AG09319 (cell line): ENCODE data around the gene NCAPH2.
"Not testable (repeated sequence)": the region's sequence is repeated elsewhere in the genome, so short reads cannot be mapped to it uniquely, and the experiment has no call there.

Source experiments
- DNase-seq: peaks from one replicate; pipeline ENCODE4 v3.0.0-alpha.2; 2010; ENCODE audit warnings: low read depth; ENCODE audit errors: extremely low read depth
- TF ChIP-seq, protein P1 (sequence below): IDR thresholded peaks from 2 replicates; pipeline ENCODE4 v1.5.1; 2011; ENCODE audit warnings: low read depth, mild to moderate bottlenecking, inconsistent platforms, low read length, moderate library complexity

The NCAPH2 gene

DNA sequence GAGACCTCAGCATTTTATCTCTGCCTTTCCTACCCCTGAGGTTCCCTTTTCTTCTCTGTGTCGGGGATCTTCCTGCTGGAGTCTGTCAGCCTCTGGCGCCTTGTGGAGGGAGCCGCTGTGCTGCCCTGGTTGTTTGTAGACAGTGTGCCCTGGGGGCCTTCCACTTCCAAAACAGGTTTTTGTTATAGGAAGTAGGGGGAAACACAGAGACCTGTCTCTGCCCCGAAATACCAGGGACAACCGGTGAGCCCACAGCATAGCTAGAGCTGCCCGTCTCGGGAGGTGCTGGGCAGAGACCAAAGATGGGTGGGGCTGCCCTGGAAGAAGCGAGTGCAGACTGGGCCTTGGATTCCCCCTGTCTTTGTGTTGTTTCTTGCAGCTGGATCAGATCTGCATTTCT is 8.0 kb downstream of the NCAPH2 start:
- TF ChIP-seq, protein P1, sequence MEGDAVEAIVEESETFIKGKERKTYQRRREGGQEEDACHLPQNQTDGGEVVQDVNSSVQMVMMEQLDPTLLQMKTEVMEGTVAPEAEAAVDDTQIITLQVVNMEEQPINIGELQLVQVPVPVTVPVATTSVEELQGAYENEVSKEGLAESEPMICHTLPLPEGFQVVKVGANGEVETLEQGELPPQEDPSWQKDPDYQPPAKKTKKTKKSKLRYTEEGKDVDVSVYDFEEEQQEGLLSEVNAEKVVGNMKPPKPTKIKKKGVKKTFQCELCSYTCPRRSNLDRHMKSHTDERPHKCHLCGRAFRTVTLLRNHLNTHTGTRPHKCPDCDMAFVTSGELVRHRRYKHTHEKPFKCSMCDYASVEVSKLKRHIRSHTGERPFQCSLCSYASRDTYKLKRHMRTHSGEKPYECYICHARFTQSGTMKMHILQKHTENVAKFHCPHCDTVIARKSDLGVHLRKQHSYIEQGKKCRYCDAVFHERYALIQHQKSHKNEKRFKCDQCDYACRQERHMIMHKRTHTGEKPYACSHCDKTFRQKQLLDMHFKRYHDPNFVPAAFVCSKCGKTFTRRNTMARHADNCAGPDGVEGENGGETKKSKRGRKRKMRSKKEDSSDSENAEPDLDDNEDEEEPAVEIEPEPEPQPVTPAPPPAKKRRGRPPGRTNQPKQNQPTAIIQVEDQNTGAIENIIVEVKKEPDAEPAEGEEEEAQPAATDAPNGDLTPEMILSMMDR, result no peak
- no peak for DNase-seq

DNA sequence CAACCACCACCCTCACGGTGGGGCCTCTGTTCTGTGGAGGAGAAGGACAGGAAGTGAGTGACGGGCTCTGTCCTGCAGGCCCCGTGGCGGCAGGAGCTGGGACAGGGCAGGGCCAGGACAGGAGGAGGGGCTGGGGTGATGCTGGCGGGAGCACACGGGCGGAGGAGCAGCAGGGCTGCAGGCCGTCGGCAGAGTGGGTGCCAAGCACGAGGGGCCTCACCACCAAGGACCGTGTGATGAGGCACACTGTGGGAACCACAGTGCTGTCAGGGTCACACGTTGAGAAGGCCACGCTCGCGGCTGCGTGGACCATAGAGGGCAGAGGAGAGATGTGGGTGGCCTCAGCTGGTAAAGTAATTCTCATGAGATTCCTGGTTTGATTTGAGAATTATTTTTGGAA is 8.9 kb downstream of the NCAPH2 start:
- no peak for DNase-seq
- TF ChIP-seq, protein P1, result no peak

DNA sequence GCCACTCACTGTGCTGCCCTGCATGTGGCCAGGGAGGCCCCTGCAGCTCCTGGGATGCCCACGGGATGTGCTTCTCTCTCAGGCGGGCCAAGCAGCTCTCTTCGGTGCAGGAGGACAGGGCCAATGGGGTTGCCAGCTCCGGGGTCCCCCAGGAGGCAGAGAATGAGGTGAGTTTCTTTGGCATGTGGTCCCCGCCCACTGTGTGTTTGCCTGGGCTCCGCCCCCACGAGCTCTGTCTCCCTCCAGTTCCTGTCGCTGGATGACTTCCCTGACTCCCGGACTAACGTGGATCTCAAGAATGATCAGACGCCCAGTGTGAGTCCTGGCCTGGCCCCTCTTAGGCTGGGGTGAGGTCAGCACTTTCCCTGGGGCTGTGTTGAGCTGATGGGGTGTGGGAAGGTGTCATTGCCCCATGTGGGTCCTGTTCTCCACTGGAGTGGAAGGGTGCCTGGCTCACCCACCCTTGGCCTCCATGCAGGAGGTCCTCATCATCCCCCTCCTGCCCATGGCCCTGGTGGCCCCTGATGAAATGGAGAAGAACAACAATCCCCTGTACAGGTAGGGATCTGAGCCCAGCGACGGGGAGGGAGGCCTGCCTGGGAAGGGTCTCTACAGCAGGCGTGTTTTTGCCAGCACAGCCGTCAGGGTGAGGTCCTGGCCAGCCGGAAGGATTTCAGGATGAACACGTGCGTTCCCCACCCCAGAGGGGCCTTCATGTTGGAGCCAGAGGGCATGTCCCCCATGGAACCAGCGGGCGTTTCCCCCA is 9.7 kb downstream of the NCAPH2 start:
- DNase-seq, result no peak
- TF ChIP-seq, protein P1, result no peak

DNA sequence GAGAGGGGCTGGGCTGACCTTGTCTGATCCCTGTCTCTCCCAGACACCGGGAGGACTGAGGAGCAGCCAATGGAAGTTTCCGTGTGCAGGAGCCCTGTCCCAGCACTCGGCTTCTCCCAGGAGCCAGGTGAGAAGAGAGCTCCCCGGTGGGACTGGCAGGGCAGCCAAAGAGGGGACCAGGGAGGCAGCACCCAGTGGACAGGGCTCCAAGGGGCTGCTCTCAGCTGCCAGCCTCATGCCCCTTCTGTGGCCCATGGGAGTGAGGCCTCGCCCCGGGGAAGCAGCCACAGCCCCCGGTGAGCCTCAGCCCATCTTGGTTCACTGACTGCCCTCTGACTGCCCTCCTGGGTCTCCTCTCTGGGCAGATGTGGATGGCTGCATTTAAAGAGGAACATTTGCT is 10.6 kb downstream of the NCAPH2 start:
- no peak for DNase-seq
- TF ChIP-seq, protein P1, result no peak

DNA sequence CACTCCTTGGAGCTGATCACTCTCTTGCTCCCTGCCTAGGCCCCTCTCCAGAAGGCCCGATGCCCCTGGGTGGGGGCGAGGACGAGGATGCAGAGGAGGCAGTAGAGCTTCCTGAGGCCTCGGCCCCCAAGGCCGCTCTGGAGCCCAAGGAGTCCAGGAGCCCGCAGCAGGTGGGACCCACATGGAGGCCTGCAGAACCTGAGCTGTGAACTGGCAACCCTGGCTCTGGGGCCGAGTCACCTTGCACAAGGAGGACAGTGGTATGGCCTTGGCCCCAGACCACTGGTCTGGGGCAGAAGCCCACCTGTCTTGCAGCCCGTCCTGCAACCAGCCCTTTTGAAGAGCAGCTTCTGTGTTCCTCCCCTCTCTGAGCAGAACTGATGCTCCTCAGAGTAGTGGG is 11.1 kb downstream of the NCAPH2 start:
- no peak for DNase-seq
- TF ChIP-seq, protein P1, result no peak

DNA sequence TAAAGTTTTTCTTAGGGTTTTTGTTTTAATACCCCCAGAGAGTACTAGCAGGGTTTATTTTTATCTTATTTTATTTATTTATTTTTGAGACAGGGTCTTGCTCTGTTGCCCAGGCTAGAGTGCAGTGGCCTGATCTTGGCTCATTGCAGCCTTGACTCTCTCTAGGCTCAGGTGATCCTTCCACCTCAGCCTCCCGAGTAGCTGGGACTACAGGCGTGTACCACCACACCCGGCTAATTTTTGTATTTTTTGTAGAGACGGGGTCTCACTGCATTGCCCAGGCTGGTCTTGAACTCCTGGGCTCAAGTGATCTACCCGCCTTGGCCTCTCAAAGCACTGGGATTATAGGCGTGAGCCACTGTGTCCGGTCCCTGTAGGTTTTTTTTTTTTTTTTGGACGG is 12.2 kb downstream of the NCAPH2 start:
- DNase-seq, result not testable (repeated sequence)

DNA sequence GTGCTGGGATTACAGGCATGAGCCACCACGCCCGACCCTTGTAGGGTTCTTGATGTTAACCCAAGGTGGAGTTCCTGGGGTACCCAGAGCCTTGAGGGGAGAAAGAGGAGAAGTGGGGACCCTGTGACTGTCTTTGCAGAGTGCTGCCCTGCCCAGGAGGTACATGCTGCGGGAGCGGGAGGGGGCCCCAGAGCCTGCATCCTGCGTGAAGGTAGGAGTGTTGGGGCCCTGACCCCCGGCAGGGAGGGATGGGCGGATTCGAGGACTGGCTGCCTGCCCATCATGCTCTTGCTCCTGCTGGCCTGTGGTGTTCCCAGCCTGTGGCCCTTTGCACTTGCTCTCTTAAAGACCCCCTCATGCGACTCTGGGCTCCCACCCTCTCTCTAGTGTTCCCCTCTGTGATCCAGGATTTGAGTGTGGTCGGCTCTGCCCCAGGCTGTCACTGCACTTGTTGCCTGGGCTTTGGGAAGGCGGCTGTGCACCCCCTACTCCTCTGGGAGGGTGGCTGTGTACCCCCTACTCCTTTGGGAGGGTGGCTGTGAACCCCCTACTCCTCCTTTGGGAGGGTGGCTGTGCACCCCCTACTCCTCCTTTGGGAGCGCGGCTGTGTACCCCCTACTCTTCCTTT is 12.9 kb downstream of the NCAPH2 start:
- TF ChIP-seq, protein P1, result no peak
- DNase-seq, result no peak
